Choroid plexus epithelial cell (primary cell): ENCODE data around the gene SLC44A1.

Experiments
- DNase-seq: peaks from one replicate; pipeline ENCODE4 v3.0.0-alpha.2; 2010; ENCODE audit warnings: low read depth
- H3K4me3 ChIP-seq: 2 replicates; pipeline ENCODE4 v1.5.1; 2011; ENCODE audit warnings: low read depth, mild to moderate bottlenecking, control low read depth, low read length, moderate library complexity
- CTCF ChIP-seq: conservative IDR thresholded peaks from 2 replicates; pipeline ENCODE4 v1.5.1; 2011; ENCODE audit warnings: low read depth, mild to moderate bottlenecking, control low read depth, inconsistent platforms, low read length, moderate library complexity

The SLC44A1 gene

GRCh38 chr9:105346273-105346672 lies 101.8 kb downstream of the SLC44A1 start:
- no peak for DNase-seq
- no peak overlapping the region for H3K4me3 ChIP-seq
- no peak for TF ChIP-seq CTCF

GRCh38 chr9:105354448-105354847 lies 110.0 kb downstream of the SLC44A1 start:
- H3K4me3 ChIP-seq, result no peak overlapping the region
- no peak for TF ChIP-seq CTCF
- no peak for DNase-seq

GRCh38 chr9:105355781-105356180 lies 111.3 kb downstream of the SLC44A1 start:
- DNase-seq, result peak; percentile 36
- TF ChIP-seq CTCF, result no peak
- H3K4me3 ChIP-seq, result no peak overlapping the region

GRCh38 chr9:105357937-105358336 lies 113.5 kb downstream of the SLC44A1 start:
- H3K4me3 ChIP-seq, result no peak overlapping the region
- DNase-seq, result no peak
- no peak for TF ChIP-seq CTCF

GRCh38 chr9:105359892-105360291 lies 115.4 kb downstream of the SLC44A1 start:
- no peak for TF ChIP-seq CTCF
- DNase-seq, result peak; percentile 56
- H3K4me3 ChIP-seq, result no peak overlapping the region

GRCh38 chr9:105360344-105360743 lies 115.9 kb downstream of the SLC44A1 start:
- no peak for TF ChIP-seq CTCF
- peak; percentile 15 for DNase-seq
- no peak overlapping the region for H3K4me3 ChIP-seq

- no peak overlapping the region for H3K4me3 ChIP-seq
- no peak for TF ChIP-seq CTCF
- DNase-seq, result no peak
These were observed 117.4 kb downstream of the SLC44A1 start for GRCh38 chr9:105361873-105362272.
